ENCODE measurements around the gene CYLD.

GRCh38 chr16:50744881-50745280 is 3.0 kb downstream of the CYLD start:
- TF ChIP-seq EZH2phosphoT487 (IDR thresholded peaks at IDR 0.05; ENCODE audit: low read depth) (no peak), CTCF (IDR thresholded peaks at IDR 0.05; ENCODE audit: low read depth, low read length) (no peak)

Measured in OCI-LY3 (cell line).